HAP-1 (cell line): ENCODE results near the gene FBXL5.
A peak's percentile ranks its signal among the peaks of the same experiment; 100 is the strongest.

ENCODE experiments used
- DNase-seq, 2 experiments: peaks; one replicate each; pipeline ENCODE4 v3.0.0-alpha.2; 2016 to 2020; ENCODE audit warnings: low spot score in 2 of 2
- H3K27me3 ChIP-seq: fragments of 250-450 bp; sonication (Bioruptor Pico); 2 replicates; pipeline ENCODE4 v1.5.1; 2020; ENCODE audit warnings: low read depth, mild to moderate bottlenecking, moderate library complexity
- H3K36me3 ChIP-seq: fragments of 250-450 bp; sonication (Bioruptor Pico); replicated peaks from 2 replicates; pipeline ENCODE4 v1.5.1; 2020; ENCODE audit warnings: mild to moderate bottlenecking
- H3K4me1 ChIP-seq: fragments of 250-450 bp; sonication (Bioruptor Pico); 2 replicates; pipeline ENCODE4 v1.5.1; 2020; ENCODE audit warnings: mild to moderate bottlenecking
- H3K4me3 ChIP-seq: fragments of 250-450 bp; sonication (Bioruptor Pico); 2 replicates; pipeline ENCODE4 v1.5.1; 2020; ENCODE audit warnings: mild to moderate bottlenecking, moderate library complexity
- H3K9me3 ChIP-seq: fragments of 250-450 bp; sonication (Bioruptor Pico); 2 replicates; pipeline ENCODE4 v1.5.1; 2020; ENCODE audit warnings: mild to moderate bottlenecking, moderate library complexity
- in situ Hi-C: fragments of 300-500 bp; cut with MboI; formaldehyde crosslinking; loops from 3 replicates; pipeline ENCODE4 v1.14.3; 2020; ENCODE audit warnings: low sequenced_read_pairs, inconsistent platforms, mixed read lengths

Gene FBXL5

DNA sequence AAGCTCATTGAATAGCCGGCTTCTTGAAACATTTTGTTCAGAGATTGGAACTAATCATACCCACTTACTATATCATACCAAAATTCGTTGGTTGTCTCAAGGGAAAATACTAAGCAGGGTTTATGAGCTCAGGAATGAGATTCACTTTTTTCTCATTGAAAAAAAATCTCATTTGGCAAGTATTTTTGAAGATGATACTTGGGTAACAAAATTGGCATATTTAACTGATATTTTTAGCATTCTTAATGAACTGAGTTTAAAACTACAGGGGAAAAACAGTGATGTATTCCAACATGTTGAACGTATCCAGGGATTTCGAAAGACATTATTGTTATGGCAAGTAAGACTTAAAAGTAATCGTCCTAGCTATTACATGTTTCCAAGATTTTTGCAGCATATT lies 32.9 kb upstream of the FBXL5 start:
- Histone ChIP-seq H3K9me3 (no peaks in the 10 kb centered on the region), H3K4me3 (no peak overlapping the region), H3K36me3 (peaks cover 24% of the 10 kb centered on the region), H3K27me3 (no peaks in the 10 kb centered on the region), H3K4me1 (peaks cover 31% of the 10 kb centered on the region)
- in situ Hi-C loops, result no loop called here
- DNase-seq, result no peak

DNA sequence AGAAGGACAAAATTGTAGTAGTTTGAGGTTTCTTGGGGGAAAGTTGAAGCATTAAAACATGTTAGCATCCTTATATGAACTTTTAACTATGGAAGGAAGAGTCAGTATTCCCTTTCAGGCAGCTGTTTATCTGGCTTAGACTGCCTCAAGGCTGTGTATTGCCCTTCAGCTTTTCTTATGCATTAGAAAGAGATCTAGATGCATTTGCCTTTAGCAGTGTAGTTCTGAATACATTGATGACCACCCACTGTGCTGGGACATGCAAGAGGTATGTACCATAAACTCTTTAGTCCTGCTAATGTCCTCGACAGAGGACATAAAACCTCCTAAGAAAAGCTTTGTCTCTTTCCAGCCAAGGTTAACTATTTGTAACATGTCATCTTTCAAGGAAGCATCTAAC lies 29.3 kb upstream of the FBXL5 start:
- H3K9me3 ChIP-seq, result no peaks in the 10 kb centered on the region
- DNase-seq, result peak; percentile 61 to 64
- no peak overlapping the region; the same call in 1 of the 2 replicates for H3K4me3 ChIP-seq
- H3K4me1 ChIP-seq, result peaks cover 24% of the 10 kb centered on the region
- H3K27me3 ChIP-seq, result no peaks in the 10 kb centered on the region
- peaks cover 24% of the 10 kb centered on the region for H3K36me3 ChIP-seq
- in situ Hi-C loops, result no loop called here

GRCh38 chr4:15683143-15683495 lies 28.0 kb upstream of the FBXL5 start:
- Histone ChIP-seq H3K4me1 (peaks cover 32% of the 10 kb centered on the region), H3K4me3 (peak overlapping the region; percentile 70), H3K27me3 (no peaks in the 10 kb centered on the region), H3K9me3 (no peaks in the 10 kb centered on the region), H3K36me3 (peaks cover 23% of the 10 kb centered on the region)
- no peak for DNase-seq
- in situ Hi-C loops, result no loop called here

GRCh38 chr4:15682242-15683142 lies 27.3 kb upstream of the FBXL5 start:
- Histone ChIP-seq H3K9me3 (no peaks in the 10 kb centered on the region), H3K36me3 (peaks cover 17% of the 10 kb centered on the region), H3K27me3 (no peaks in the 10 kb centered on the region), H3K4me3 (peak overlapping the region; percentile 70), H3K4me1 (peaks cover 38% of the 10 kb centered on the region)
- peak in 1 of 2 experiments; percentile 17 for DNase-seq
- in situ Hi-C loops, result no loop called here

DNA sequence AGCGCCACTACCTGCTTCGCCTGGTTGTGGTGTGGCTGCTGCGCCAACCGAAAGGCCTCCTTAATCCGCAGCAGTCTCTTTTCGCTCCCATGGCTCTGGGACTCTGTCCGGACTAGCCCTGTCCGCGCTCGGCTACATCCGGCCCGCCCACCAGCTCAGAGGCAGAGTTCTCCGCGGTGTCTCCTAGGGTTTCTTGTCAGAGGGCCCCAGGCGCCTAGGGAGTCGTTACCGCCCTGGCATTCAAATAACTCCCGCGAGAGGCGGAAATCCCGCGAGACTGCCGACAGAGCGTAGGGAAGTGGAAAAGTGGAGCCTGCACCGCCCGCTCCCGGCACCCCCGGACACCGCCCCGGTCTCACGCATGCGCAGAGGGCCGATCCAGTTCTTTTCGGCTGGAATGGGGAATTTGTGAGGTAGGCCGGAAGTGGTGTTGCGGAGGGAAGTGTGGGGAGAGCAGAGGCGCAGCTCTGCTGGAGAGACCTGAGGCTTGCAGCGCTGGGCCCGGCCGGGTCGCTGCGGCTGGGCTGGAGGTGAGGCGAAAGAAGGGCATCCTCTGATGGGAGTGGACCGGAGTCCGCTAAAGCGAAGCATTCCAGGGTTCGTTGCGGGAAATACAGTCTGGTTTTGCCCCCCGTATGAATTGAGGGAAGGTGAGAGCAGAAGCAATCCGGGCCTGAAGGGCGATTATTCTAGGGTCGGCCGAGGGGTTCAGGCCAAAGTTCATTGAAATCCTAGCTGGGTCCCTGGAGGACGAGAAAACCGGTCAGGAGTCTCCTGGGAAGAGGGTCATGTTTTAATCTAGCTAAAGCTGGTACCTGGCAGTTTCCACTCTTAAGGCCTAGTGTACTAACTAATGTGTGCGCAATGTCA lies 26.4 kb upstream of the FBXL5 start, which contains the start of gene FAM200B:
FAM200B (plus strand) TSS at position 456 of the 870 bp plus-strand sequence. CDS start 5,151 bp downstream, outside the sequence.
- Histone ChIP-seq H3K36me3 (peaks cover 8% of the 10 kb centered on the region), H3K4me1 (peaks cover 46% of the 10 kb centered on the region), H3K9me3 (no peaks in the 10 kb centered on the region), H3K27me3 (no peaks in the 10 kb centered on the region), H3K4me3 (peak within 1 kb of the TSS; percentile 70)
- in situ Hi-C loops, result no loop called here
- DNase-seq, result peak; percentile 97 to 100

DNA sequence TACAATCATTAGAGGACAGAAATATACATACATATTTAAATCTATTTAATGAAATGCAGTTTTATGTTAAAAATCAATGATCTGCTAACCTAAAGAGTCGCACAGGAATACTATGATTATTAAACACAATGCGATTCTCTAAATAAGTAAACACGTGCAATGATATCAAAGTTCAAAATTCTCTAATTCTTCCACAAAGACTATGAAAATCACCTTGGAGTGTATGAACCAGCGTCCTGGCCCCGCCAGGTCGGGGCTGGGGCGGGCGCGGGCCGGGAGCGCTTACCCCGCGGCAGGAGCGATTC lies 25.9 kb upstream of the FBXL5 start:
- in situ Hi-C loops, result no loop called here
- Histone ChIP-seq H3K4me3 (peak overlapping the region; percentile 70), H3K9me3 (no peaks in the 10 kb centered on the region), H3K36me3 (peaks cover 2% of the 10 kb centered on the region), H3K27me3 (no peaks in the 10 kb centered on the region), H3K4me1 (peaks cover 46% of the 10 kb centered on the region)
- DNase-seq, result no peak

DNA sequence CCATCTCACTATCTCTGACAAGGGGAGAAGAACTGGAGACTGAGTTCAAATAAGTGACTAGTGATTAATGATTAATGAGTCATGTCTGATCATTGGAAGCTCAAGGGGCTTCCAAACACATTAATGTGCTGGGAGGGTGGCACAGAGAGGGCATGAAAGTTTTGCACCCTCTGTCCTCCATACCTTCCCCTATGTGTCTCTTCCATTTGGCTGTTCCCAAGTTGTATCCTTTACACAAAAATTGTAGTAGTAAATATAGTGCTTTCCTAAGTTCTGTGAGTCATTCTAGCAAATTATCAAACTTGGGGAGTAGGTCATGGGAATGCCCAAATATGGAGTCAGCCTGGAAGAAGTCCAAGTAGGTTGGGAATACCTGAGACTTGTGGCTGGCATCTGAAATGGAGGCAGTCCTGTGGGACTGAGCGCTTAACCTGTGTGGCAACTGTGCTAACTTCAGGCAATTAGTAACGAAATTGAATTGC lies 22.4 kb upstream of the FBXL5 start:
- in situ Hi-C loops, result no loop called here
- no peaks in the 10 kb centered on the region for H3K36me3 ChIP-seq
- H3K4me1 ChIP-seq, result peaks cover 26% of the 10 kb centered on the region
- H3K9me3 ChIP-seq, result no peaks in the 10 kb centered on the region
- H3K27me3 ChIP-seq, result no peaks in the 10 kb centered on the region
- no peak for DNase-seq
- H3K4me3 ChIP-seq, result no peak overlapping the region

DNA sequence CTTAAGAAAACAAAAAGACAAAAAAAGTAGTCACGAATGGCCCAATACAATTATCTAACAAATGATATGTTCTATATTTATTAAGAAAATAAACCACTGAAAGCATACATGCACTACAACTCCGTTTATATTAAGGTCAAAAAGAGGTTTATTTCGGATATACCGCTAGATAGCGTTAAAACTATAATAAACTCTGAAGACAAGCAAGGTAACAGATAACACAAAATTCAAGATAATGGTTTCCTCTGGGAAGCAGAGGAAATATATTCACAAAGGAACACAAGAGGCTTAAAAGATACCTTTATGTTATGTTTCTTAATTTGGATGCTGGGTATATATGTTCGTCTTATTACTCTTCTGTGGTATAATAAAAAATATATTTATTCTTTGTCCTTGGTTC lies 21.7 kb upstream of the FBXL5 start:
- in situ Hi-C loops, result no loop called here
- H3K9me3 ChIP-seq, result no peaks in the 10 kb centered on the region
- H3K4me1 ChIP-seq, result peaks cover 26% of the 10 kb centered on the region
- no peaks in the 10 kb centered on the region for H3K27me3 ChIP-seq
- DNase-seq, result no peak
- H3K4me3 ChIP-seq, result no peak overlapping the region
- no peaks in the 10 kb centered on the region for H3K36me3 ChIP-seq

DNA sequence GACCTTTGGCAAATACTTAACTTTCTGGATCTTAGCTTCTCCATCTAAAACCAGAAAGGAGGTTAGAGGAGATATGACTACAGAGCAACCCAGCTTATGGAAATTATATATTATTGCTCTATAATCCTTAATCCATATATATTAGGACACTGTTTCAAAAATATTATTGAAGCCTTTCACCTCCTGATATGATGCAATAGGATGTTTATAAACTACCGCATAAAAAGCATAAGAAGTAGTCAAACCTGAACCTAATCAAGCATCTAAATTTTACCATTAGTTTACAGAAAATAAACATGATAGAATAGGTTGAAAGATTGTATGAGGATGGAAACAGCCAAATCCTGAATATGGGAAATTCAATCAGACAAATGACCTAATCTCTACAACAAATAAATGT lies 20.9 kb upstream of the FBXL5 start:
- Histone ChIP-seq H3K4me3 (no peak overlapping the region), H3K27me3 (no peaks in the 10 kb centered on the region), H3K4me1 (peaks cover 26% of the 10 kb centered on the region), H3K36me3 (no peaks in the 10 kb centered on the region), H3K9me3 (no peaks in the 10 kb centered on the region)
- in situ Hi-C loops, result no loop called here
- DNase-seq, result no peak

DNA sequence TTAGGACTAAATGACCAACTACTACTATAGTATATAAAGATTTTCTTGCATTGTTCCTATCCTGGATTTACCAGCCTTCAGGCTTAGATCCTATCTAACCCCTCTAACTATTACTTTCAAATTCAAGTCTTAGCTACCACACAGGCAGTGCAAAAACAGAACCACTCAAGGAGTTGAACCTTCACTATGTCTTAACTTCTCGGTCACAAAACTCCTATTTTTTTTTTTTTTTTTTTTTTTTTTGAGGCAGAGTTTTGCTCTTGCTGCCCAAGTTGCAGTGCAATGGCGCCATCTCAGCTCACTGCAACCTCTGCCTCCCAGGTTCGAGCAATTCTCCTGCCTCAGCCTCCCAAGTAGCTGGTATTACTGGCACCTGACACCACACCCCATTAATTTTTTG lies 20.2 kb upstream of the FBXL5 start:
- H3K36me3 ChIP-seq, result no peaks in the 10 kb centered on the region
- in situ Hi-C loops, result no loop called here
- H3K4me3 ChIP-seq, result no peak overlapping the region
- H3K9me3 ChIP-seq, result no peaks in the 10 kb centered on the region
- H3K27me3 ChIP-seq, result no peaks in the 10 kb centered on the region
- no peak for DNase-seq
- peaks cover 26% of the 10 kb centered on the region for H3K4me1 ChIP-seq

GRCh38 chr4:15674926-15675325 lies 19.8 kb upstream of the FBXL5 start:
- H3K27me3 ChIP-seq, result no peaks in the 10 kb centered on the region
- DNase-seq, result no peak
- in situ Hi-C loops, result loop anchor here (25.0 kb wide), 1 partner anchor 663 kb away; the partner anchor contains the start of gene CPEB2
- no peaks in the 10 kb centered on the region for H3K9me3 ChIP-seq
- H3K4me1 ChIP-seq, result peaks cover 26% of the 10 kb centered on the region
- H3K36me3 ChIP-seq, result no peaks in the 10 kb centered on the region
- H3K4me3 ChIP-seq, result no peak overlapping the region

DNA sequence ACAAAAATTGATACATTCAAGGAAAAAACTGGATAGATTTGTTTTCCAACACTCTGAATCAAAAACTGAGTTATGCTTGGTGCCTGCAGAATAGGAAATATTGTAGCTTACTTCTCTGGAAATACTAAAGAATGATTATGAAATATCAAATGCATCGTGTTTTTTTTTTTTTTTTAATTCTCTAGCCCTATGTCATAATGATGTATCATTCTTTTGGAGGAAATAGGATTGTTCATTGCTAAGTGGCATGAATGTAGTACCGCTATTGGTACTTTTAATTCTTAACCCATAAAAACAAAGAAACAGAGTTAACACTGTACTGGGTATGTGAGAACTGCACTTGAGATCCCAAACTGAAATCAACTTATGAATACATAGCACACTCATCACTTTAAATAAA lies 18.9 kb upstream of the FBXL5 start:
- Histone ChIP-seq H3K4me1 (peaks cover 20% of the 10 kb centered on the region), H3K27me3 (no peaks in the 10 kb centered on the region)
- in situ Hi-C loops, result loop anchor here (25.0 kb wide), 1 partner anchor 662 kb away; the partner anchor contains the start of gene CPEB2

DNA sequence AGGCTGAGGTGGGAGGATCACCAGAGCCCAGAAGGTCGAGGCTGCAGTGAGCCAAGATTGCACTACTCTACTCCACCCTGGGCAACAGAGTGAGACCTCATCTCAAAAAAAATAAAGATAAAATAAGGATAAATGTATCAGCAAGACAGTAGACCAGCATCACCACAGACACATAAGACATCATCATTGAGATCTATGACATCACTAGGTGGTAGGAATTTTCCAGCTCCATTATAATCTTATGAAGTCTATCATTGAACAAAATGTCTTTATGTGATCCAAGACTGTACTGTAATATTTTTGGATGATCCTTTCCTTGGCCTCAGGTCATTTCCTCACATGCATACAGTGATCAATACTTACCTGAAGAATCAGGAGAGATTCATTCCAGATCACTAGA lies 18.2 kb upstream of the FBXL5 start:
- Histone ChIP-seq H3K27me3 (no peaks in the 10 kb centered on the region), H3K4me1 (peaks cover 16% of the 10 kb centered on the region), H3K9me3 (no peaks in the 10 kb centered on the region), H3K36me3 (no peaks in the 10 kb centered on the region), H3K4me3 (no peak overlapping the region)
- DNase-seq, result no peak
- in situ Hi-C loops, result loop anchor here (25.0 kb wide), 1 partner anchor 661 kb away; the partner anchor contains the start of gene CPEB2

More for the DNA sequence above, 18.9 kb upstream of the FBXL5 start:
- no peaks in the 10 kb centered on the region for H3K36me3 ChIP-seq
- no peaks in the 10 kb centered on the region for H3K9me3 ChIP-seq
- H3K4me3 ChIP-seq, result no peak overlapping the region
- DNase-seq, result no peak

- no peak for DNase-seq
- Histone ChIP-seq H3K4me3 (no peak overlapping the region), H3K36me3 (peaks cover 5% of the 10 kb centered on the region), H3K4me1 (peaks cover 4% of the 10 kb centered on the region), H3K9me3 (no peaks in the 10 kb centered on the region), H3K27me3 (no peaks in the 10 kb centered on the region)
- in situ Hi-C loops, result loop anchor here (25.0 kb wide), 1 partner anchor 660 kb away; the partner anchor contains the start of gene CPEB2
Measured at GRCh38 chr4:15672101-15672500, 16.9 kb upstream of the FBXL5 start.
